Measurements from ENCODE around the gene FILIP1L. TPM values are rescaled to one million over a fixed set of nuclear protein-coding genes. Genes with fewer than 3 reads are reported as not detected.
A peak's percentile ranks its signal among the peaks of the same experiment; 100 is the strongest.
"Not testable (repeated sequence)": the region's sequence is repeated elsewhere in the genome, so short reads cannot be mapped to it uniquely, and the experiment has no call there.

The FILIP1L gene
- total RNA-seq, 4 donors from 2014 or later, result 113 to 149 (median 122) TPM

DNA sequence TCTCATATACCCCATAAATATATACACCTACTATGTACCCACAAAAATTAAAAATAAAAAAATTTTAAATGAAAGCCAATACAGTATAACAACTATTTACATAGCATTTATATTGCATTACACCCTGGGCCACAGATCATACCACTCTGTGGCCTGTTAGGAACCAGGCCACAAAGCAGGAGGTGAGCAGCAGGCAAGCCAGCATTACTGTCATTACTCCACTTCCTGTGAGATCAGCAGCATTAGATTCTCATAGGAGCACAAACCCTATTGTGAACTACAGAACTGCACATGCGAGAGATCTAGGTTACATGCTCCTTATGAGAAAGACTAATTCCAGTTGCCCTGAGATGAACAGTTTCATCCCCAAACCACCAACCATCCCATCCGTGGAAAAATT lies 17.4 kb downstream of the FILIP1L start:
- H3K27me3 ChIP-seq, result no peaks in the 10 kb centered on the region
- H3K27ac ChIP-seq, result no peak overlapping the region
- ATAC-seq, result no peak
- no peak for TF ChIP-seq POLR2AphosphoS5 (IDR thresholded peaks at IDR 0.05)
- TF ChIP-seq, protein P1, sequence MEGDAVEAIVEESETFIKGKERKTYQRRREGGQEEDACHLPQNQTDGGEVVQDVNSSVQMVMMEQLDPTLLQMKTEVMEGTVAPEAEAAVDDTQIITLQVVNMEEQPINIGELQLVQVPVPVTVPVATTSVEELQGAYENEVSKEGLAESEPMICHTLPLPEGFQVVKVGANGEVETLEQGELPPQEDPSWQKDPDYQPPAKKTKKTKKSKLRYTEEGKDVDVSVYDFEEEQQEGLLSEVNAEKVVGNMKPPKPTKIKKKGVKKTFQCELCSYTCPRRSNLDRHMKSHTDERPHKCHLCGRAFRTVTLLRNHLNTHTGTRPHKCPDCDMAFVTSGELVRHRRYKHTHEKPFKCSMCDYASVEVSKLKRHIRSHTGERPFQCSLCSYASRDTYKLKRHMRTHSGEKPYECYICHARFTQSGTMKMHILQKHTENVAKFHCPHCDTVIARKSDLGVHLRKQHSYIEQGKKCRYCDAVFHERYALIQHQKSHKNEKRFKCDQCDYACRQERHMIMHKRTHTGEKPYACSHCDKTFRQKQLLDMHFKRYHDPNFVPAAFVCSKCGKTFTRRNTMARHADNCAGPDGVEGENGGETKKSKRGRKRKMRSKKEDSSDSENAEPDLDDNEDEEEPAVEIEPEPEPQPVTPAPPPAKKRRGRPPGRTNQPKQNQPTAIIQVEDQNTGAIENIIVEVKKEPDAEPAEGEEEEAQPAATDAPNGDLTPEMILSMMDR (IDR thresholded peaks at IDR 0.05), result no peak
- no peak for TF ChIP-seq EP300 (IDR thresholded peaks at IDR 0.05)
- TF ChIP-seq POLR2A (IDR thresholded peaks at IDR 0.05), result no peak
- peaks cover 12 to 33% (median 15%) of the 10 kb centered on the region in 3 donors for H3K4me1 ChIP-seq
- H3K36me3 ChIP-seq, result no peaks in the 10 kb centered on the region
- H3K9me3 ChIP-seq, result no peaks in the 10 kb centered on the region
- H3K4me3 ChIP-seq, result no peak overlapping the region
- WGBS, 2 donors (ENCODE audit: low coverage in 1 of 2), result 73 to 88% methylated on average over 2 of the region's 2 CpGs

DNA sequence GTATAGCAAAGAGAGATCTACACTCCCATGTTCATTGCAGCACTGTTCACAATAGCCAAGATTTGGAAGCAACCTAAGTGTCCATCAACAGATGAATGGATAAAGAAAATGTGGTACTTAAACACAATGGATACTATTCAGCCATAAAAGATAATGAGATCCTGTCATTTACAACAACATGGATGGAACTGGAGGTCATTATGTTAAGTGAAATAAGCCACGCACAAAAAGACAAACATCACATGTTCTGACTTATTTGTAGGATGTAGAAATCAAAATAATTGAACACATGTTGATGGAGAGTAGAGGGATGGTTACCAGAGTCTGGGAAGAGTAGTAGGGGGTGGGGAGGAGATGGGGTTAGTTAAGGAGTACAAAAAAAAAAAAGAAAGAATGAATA lies 18.0 kb downstream of the FILIP1L start:
- ATAC-seq, H3K4me3 ChIP-seq, H3K36me3 ChIP-seq, H3K9me3 ChIP-seq, H3K27ac ChIP-seq, H3K27me3 ChIP-seq: not testable (repeated sequence)
- peaks cover 12 to 33% (median 15%) of the 10 kb centered on the region in 3 donors for H3K4me1 ChIP-seq
- WGBS, 2 donors (ENCODE audit: low coverage in 1 of 2), result 78 to 95% methylated on average over 1 of the region's 1 CpG

DNA sequence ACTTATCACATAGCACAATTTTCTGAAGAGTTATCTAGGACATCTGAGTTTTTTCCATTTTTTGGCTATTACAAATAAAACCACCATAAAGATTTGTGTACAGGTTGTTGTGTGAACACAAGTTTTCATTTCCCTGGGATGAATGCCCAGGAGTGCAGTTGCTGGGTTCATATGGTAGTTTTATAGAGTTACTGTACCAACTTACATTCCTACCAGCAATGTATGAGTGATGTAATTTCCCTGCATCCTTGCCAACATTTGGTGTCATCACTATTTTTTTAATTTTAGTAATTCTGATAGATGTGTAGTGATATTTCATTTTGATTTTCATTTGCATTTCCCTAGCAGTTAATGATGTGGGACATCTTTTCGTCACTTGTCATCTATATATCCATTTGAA lies 20.5 kb downstream of the FILIP1L start:
- H3K4me3 ChIP-seq, result no peak overlapping the region
- WGBS, 2 donors (ENCODE audit: low coverage in 1 of 2), result 93 to 100% methylated on average over 1 of the region's 1 CpG
- no peak overlapping the region for H3K27ac ChIP-seq
- TF ChIP-seq, protein P1 (IDR thresholded peaks at IDR 0.05), result no peak
- TF ChIP-seq POLR2AphosphoS5 (IDR thresholded peaks at IDR 0.05), result no peak
- no peak for TF ChIP-seq EP300 (IDR thresholded peaks at IDR 0.05)
- TF ChIP-seq POLR2A (IDR thresholded peaks at IDR 0.05), result no peak
- H3K36me3 ChIP-seq, result no peaks in the 10 kb centered on the region
- ATAC-seq, result no peak
- H3K9me3 ChIP-seq, result no peaks in the 10 kb centered on the region
- H3K4me1 ChIP-seq, result peaks cover 10 to 27% (median 13%) of the 10 kb centered on the region in 3 donors
- H3K27me3 ChIP-seq, result no peaks in the 10 kb centered on the region

DNA sequence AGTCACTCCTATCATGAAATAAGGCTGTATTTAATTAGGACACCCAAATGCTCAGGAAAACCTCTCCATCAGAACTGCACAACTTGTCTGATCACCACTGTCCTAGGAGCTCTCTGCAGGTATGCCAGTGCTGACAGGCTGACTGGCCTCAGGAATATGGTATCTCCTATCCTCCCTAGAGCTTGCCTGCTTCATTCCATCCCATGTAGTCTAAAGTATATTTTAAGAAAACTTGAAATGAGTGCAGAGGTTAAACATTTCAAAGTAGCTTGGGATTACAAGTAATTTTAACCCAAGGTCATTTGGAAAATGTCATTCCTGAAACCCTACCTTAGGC lies 23.7 kb downstream of the FILIP1L start:
- Histone ChIP-seq H3K27me3 (no peaks in the 10 kb centered on the region), H3K9me3 (no peaks in the 10 kb centered on the region), H3K27ac (no peak overlapping the region), H3K4me1 (peaks cover 7 to 24% (median 10%) of the 10 kb centered on the region in 3 donors), H3K4me3 (no peak overlapping the region), H3K36me3 (no peaks in the 10 kb centered on the region)
- no peak for ATAC-seq
- TF ChIP-seq POLR2A (IDR thresholded peaks at IDR 0.05), result no peak
- TF ChIP-seq POLR2AphosphoS5 (IDR thresholded peaks at IDR 0.05), result no peak
- TF ChIP-seq, protein P1 (IDR thresholded peaks at IDR 0.05), result no peak
- TF ChIP-seq EP300 (IDR thresholded peaks at IDR 0.05), result no peak

DNA sequence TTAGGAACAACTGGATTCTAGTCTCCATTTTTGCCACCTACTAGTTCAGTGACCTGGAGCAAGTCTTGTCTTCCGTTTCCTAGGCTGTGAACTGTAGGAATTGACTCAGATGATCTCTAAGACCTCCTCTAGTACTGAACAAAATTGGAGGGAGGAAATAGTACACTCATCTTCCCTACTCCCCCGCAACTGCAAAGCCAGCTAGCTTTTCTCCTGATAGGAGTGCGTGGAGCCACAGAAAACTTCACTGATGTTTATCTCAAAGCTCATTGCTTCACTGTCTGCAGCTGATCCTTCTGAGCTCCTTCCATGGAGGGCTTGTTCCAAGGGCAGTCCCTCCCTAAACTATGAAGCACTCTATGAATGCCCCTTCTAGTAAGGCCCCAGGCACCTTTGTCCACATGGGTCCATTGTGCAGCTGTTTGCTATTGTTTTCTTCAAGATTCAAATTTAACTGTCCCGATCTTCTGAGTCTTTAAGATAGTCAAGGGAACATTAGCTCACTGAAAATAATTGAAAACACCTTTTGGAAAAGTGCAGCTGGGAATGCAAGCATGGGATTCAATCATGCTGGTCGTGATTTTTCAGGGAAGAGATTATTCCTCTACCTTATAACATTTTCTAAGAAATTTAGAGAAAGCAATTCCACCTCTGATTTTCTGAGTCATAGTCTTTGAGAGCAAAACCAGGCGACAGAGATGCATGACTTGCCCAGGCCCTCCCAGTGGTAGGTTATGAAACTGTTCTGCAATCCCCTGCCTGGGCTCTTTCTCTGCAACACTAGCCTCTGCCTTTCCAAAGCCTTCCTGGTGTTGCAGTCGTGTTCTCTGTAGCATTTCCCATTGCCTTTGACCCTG lies 24.3 kb downstream of the FILIP1L start:
- no peaks in the 10 kb centered on the region for H3K9me3 ChIP-seq
- no peak overlapping the region for H3K27ac ChIP-seq
- no peaks in the 10 kb centered on the region for H3K27me3 ChIP-seq
- peaks cover 7 to 30% (median 10%) of the 10 kb centered on the region in 3 donors for H3K4me1 ChIP-seq
- no peaks in the 10 kb centered on the region for H3K36me3 ChIP-seq
- H3K4me3 ChIP-seq, result no peak overlapping the region
- WGBS, 2 donors (ENCODE audit: low coverage in 1 of 2), result 84 to 89% methylated on average over 7 of the region's 7 CpGs
- TF ChIP-seq EP300 (IDR thresholded peaks at IDR 0.05), result no peak
- TF ChIP-seq, protein P1 (IDR thresholded peaks at IDR 0.05), result peak in 3 of 4 experiments; percentile 23 to 43 (median 32)
- ATAC-seq, result peak; percentile 60
